HT1080 (cell line): ENCODE data around the gene RAB20. TPM values are rescaled to one million over a fixed set of nuclear protein-coding genes. Genes with fewer than 3 reads are reported as not detected.
"Not testable (repeated sequence)": the region's sequence is repeated elsewhere in the genome, so short reads cannot be mapped to it uniquely, and the experiment has no call there.

Source experiments
- DNase-seq: peaks from one replicate; pipeline ENCODE4 v3.0.0-alpha.2; 2015; ENCODE audit warnings: low read depth
- total RNA-seq: library from RNA; depleted of rRNA; stranded (reverse); fragments of >200 nt; shearing (Covaris generic); gene quantifications from 2 replicates; pipeline ENCODE4 v1.2.3, GENCODE V29; 2014

RAB20 gene
- total RNA-seq, 1 experiment from 2014 or later: 7.3 TPM

DNA sequence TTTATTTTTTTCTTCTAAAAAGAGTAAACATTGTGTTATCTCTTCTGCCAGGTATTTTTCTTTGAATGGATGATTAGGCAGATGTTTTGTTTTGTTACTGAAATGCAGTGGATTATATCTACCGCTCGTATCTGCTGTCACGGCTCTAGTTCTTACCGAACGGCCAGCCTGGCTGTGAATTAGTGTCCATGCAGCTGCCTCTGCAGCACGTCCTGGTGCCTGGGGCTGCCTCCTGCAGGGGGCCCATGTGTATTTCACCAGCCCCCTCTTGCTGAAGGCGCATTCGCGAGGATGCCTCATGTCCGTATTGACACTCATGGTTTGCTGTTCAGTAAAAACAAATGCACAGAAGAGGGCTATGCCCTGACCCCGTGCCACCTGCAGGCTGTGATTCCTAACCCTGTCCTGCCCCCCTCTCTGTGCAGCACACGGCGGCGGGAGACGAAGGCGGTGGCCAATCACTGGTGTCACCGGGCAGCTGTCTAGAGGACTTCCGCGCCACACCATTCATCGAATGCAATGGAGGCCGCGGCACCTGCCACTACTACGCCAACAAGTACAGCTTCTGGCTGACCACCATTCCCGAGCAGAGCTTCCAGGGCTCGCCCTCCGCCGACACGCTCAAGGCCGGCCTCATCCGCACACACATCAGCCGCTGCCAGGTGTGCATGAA lies 49.9 kb downstream of the RAB20 start:
- DNase-seq: no peak

DNA sequence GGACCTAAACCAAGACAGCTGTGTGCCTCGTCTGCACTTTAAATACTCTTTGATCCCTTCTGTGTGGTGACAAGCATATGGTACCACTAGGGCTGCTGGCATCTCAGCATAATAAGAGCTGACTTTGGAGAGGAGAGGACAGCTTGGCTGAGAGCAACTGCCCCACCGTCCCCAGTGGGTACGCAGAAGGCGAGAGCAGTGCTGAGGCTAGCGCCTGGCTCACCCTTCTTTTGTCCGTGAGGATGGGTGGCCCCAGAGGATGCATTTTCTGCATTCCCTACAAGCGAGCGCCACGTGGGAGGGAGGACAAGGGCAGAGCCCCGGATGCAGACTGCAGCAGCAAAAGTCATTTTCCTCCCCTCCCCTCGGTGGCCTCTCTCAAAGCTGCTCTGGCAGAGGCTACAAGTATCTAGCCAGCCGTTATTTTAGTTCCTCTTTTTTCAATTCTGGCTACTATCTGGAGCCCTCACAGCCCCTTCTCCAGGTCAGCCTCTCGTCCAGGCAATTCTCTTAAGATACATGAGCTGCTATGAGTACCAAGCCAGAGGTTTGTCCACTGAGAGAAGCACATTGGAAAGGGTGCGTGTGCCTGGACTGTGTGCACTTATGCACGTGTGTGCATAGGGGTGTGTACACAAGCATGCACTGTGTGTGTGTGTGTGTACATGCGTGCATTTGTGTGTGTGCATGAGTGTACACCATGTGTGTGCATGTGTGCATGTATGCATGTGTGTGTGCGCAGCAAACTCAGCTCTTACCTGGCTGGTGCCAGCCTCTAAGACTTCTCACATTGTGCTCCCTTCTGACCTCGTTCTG lies 51.3 kb downstream of the RAB20 start:
- DNase-seq: no peak

DNA sequence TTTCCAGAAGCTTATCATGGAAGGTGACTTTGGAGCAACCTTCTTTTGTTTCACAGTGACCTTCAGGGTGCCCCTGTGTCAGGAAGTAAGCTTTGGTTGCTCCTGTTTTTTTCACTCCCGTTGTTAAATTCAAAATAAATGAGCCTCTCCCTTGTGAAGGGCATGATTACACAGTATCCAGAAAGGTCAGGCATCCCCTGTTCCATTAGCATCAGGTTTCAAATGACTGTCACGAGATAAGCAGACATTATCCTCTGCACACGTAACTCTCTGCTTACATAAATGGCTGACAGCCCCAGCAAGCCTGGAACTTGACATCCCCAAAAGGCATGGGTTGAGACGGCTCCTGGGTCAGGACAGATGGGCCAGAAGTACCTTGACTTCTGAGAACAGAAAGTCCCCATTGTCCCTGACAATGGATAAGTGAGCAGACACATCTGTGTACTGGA lies 52.0 kb downstream of the RAB20 start:
- no peak for DNase-seq

DNA sequence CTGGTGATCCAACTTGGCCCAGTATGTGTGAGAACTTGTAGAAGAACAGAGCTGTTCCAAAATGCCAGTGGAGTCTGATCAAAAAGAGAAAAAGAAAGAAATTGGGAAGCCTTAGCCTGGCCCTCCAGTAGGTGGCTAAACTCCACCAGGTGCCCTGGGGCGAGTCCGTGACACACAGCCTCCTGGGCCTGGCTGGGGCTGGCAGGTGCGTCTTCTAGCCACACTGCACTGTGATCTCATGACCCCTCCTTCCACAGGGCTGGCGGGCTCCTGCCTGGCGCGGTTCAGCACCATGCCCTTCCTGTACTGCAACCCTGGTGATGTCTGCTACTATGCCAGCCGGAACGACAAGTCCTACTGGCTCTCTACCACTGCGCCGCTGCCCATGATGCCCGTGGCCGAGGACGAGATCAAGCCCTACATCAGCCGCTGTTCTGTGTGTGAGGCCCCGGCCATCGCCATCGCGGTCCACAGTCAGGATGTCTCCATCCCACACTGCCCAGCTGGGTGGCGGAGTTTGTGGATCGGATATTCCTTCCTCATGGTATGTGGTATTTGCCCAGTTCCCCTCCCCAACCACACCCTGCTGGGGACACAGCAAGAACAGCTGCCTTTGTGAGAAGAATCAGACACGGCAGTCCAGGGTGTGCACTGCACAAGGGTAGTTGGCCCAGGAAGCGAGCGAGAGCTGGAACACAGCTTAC lies 53.7 kb downstream of the RAB20 start:
- no peak for DNase-seq

- DNase-seq: no peak
Measured at GRCh38 chr13:110506859-110507566, 54.5 kb downstream of the RAB20 start.

DNA sequence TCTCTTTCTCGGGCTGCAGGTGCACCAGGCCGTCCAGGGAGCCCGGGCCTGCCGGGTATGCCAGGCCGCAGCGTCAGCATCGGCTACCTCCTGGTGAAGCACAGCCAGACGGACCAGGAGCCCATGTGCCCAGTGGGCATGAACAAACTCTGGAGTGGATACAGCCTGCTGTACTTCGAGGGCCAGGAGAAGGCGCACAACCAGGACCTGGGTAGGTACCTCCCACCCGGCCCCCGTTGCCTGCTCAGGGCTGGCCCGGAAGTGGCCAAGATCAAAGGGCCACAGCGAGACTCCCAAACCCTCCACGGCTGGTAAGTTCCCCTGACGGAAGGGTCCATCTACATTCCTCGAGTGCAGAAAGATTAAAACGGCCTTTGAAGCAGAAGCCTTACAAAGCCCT lies 55.1 kb downstream of the RAB20 start:
- no peak for DNase-seq

GRCh38 chr13:110505594-110505993 lies 55.9 kb downstream of the RAB20 start:
- no peak for DNase-seq

GRCh38 chr13:110503979-110504499 lies 57.5 kb downstream of the RAB20 start:
- DNase-seq: no peak

DNA sequence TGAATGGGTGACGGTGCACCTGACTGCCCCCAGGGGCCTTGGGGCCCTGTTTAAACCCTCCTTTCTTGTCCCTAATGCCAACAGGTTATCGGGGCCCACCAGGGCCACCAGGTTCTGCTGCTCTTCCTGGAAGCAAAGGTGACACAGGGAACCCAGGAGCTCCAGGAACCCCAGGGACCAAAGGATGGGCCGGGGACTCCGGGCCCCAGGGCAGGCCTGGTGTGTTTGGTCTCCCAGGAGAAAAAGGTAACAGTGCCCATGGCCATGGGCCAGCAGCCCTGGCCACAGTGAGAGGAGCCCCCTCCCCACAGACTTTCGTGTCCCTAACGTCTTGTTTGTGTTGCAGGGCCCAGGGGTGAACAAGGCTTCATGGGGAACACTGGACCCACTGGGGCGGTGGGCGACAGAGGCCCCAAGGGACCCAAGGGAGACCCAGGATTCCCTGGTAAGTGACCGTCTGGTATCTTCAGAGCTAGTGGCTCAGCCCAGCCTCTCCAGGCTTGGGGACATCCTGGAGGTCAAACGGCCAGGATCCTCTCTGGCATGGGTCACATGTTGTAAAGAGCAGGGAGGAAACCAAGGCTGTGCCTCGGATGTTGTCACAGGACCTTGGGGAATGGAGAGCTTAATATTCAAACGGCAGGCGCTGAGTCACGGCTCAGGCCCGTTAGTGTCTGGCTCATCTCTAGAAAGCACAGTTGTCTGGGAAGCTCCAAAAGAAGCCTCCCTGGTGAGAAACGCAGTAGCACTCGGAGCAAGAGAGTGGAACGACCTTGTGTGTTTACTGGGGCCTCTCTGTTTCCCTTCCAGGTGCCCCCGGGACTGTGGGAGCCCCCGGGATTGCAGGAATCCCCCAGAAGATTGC lies 58.3 kb downstream of the RAB20 start:
- no peak for DNase-seq

- DNase-seq: no peak
Measured at GRCh38 chr13:110501188-110501587, 60.3 kb downstream of the RAB20 start.

- DNase-seq: no peak
Measured at GRCh38 chr13:110500341-110500740, 61.2 kb downstream of the RAB20 start.

DNA sequence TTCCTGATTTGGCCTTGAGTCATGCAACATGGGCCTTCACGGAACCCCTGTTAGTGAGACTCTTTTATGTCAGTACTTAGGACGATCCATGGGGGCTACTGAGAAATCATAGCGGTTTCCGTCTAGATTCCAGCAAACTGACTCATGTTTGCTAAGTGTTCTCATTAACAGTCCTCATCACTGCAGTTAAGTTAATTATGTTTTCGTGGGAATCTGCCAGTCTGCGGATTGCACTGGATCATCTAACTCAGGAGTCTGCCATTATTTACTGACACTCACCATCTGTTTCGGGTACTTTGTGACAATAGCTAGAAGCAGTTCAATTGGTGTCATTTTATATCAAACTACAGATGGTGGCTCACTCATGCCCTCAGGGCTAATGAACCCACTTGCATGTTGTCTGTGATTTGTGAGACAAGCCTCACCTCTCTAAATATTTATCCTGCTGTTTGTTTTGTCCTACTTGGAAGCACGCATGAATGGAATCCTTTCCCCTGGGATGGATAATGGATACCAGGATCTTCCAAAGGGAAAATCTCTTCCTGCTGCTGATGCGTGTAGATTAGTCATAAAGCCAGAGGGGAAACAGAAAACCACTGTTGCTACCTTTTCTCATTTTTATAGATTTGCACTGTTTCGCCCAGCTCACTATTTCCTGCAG lies 61.8 kb downstream of the RAB20 start:
- DNase-seq: peak; percentile 90

- DNase-seq: no peak
Measured at GRCh38 chr13:110498765-110499164, 62.8 kb downstream of the RAB20 start.

DNA sequence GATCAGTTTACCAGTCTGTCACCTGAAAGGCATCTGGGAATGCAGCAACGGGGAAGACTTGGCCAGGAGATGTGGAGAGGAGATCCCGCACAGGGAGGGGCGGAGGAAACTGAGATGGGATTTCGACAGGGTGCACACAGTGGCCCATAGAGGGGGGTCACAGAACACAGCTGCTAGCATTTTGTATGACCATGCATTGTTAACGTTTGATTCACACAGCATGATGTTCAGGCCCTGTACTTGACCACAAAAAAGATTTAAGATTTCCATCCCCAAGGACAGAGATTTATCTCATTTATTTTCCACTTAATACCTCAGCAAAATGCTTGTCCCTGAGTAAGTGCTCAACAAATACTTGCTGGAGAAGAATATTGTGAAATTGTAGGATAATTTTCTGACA lies 63.2 kb downstream of the RAB20 start:
- DNase-seq: no peak

- not testable (repeated sequence) for DNase-seq
Measured at GRCh38 chr13:110497896-110498295, 63.6 kb downstream of the RAB20 start.

GRCh38 chr13:110497003-110497402 lies 64.5 kb downstream of the RAB20 start:
- DNase-seq: no peak

DNA sequence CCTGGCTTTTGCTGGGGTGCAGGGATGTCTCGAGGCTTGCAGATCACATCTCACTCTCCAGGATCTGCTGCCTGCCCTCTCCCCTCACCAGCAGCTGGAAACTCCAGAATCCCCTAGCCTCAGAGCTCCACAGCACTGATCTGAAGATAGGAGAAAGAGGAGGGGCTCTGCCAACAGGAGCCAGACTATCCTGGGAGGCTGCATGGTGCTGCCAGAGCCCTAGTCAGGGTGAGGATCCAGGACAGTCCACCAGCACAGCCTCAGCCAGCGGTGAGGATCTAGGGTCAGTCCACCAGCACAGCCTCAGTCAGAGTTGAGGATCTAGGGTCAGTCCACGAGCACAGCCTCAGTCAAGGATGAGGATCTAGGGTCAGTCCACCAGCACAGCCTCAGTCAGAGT lies 65.2 kb downstream of the RAB20 start:
- no peak for DNase-seq

GRCh38 chr13:110495881-110496280 lies 65.6 kb downstream of the RAB20 start:
- no peak for DNase-seq

- no peak for DNase-seq
Measured at GRCh38 chr13:110495376-110495775, 66.1 kb downstream of the RAB20 start.

- DNase-seq: no peak
Measured at GRCh38 chr13:110493613-110494012, 67.9 kb downstream of the RAB20 start.
